Measurements from ENCODE around the gene EHMT1. TPM values are rescaled to one million over a fixed set of nuclear protein-coding genes. Genes with fewer than 3 reads are reported as not detected.
A peak's percentile ranks its signal among the peaks of the same experiment; 100 is the strongest.

EHMT1 gene
- total and polyA plus RNA-seq, 2 of the 13 experiments (the other 11 are each of a cell fraction or from before 2014, with no cell fraction given), result 23.0 to 27.1 TPM

DNA sequence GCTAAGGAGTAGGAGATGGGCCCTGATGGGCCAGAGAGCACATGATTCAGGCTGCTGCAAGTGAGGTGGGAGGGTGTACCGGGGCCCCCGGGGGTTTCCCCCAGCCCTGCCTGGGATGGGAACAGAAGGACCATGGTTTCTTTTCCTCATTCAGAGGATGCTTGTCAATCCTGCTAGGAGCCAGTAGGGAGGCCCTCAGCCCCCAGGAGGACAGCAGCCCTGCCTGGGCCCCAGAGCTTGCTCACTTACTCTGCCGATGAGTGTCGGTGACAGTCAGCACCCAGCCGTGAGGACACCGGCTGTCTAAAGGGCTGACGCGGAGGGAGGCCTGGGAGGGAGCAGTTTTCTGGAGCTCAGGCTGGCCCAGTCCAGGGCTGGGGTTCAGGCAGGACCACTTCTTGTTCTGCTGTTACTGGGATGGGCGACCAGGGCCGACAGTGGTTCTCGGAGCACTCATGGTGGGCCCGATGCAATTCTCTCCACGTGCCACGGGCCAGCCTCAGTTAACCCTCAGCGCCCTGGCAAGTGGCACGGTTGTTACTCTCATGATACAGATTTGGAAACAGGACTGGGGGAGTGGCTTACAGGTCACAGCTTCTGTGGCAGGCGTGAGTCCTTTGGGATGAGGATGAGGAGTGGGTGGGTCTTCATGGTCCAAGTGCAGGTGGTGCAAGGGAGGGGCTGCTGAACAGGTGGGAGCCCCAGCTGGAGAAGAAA is 11.5 kb upstream of the EHMT1 start (continued):
- TF ChIP-seq, protein P1, sequence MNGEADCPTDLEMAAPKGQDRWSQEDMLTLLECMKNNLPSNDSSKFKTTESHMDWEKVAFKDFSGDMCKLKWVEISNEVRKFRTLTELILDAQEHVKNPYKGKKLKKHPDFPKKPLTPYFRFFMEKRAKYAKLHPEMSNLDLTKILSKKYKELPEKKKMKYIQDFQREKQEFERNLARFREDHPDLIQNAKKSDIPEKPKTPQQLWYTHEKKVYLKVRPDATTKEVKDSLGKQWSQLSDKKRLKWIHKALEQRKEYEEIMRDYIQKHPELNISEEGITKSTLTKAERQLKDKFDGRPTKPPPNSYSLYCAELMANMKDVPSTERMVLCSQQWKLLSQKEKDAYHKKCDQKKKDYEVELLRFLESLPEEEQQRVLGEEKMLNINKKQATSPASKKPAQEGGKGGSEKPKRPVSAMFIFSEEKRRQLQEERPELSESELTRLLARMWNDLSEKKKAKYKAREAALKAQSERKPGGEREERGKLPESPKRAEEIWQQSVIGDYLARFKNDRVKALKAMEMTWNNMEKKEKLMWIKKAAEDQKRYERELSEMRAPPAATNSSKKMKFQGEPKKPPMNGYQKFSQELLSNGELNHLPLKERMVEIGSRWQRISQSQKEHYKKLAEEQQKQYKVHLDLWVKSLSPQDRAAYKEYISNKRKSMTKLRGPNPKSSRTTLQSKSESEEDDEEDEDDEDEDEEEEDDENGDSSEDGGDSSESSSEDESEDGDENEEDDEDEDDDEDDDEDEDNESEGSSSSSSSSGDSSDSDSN (CRISPR knock-in tag; IDR thresholded peaks at IDR 0.05), result peak; percentile 58
- 0 out of 2 replicates have a peak, but pooled peaks have one; percentile 34 for TF ChIP-seq ZFX (CRISPR knock-in tag; IDR thresholded peaks at IDR 0.05; ENCODE audit: low read depth)

DNA sequence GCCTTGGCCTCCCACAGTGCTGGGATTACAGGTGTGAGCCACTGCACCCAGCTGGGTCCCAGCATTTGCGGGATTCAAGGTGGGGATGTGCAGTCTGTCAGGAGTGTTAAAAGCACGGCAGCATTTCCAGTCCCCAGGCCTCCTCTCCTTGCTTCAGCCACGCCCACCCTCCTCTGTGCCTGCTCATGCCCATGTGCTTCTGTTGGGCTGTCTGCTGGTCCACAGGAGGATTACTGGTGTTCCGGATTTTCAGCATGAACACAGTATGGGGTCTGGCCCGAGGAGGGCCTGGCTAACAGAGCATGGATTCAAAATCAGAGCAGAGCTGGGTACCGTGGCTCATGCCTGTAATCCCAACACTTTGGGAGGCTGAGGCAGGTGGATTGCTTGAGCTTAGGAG is 7.9 kb upstream of the EHMT1 start:
- DNase-seq (ENCODE audit: low spot score) (no peak), ATAC-seq (no peak), FAIRE-seq (no peak)
- Histone ChIP-seq H3K27me3 (ENCODE audit: control insufficient read depth in 1 of 2, insufficient read depth in 2 of 2, low read length in 2 of 2) (no peaks in the 10 kb centered on the region), H3K4me2 (ENCODE audit: low read depth, low read length) (no peak overlapping the region), H3K27ac (ENCODE audit: extremely low read length, insufficient read depth, low read length) (no peak overlapping the region), H3K4me3 (replicated peaks in 1 of 3; ENCODE audit: insufficient read depth in 1 of 3, low read depth in 2 of 3, low read length in 3 of 3) (no peak overlapping the region), H3K79me2 (ENCODE audit: insufficient read depth, low read length) (peaks cover 31% of the 10 kb centered on the region), H3K4me1 (ENCODE audit: insufficient read depth, low read length) (peaks cover 52% of the 10 kb centered on the region), H4K20me1 (ENCODE audit: insufficient read depth, low read length) (peaks cover 2% of the 10 kb centered on the region; the same call in 1 of the 2 replicates), H3K9me3 (ENCODE audit: low read length) (no peaks in the 10 kb centered on the region), H3K36me3 (replicated peaks in 1 of 2; ENCODE audit: control insufficient read depth in 1 of 2, insufficient read depth in 2 of 2, low read length in 2 of 2) (peaks cover 1 to 13% of the 10 kb centered on the region in 2 experiments; a peak in 3 of 5 replicates), H2AFZ (ENCODE audit: low read length) (no peak overlapping the region), H3K9ac (ENCODE audit: insufficient read depth, low read depth, low read length) (no peak overlapping the region)
- POLR2A ChIA-PET, result no interaction called here
- in situ Hi-C loops (cut with HindIII; ENCODE audit: extremely low pct_ligation_motif_present, low pct_unique_long_range_greater_than_20kb), result no loop called here
- BruUV-seq (replicated peaks), result no TSS peak
- CTCF ChIA-PET (ENCODE audit: low intra/inter-chr PET ratio, low total read pairs), result no interaction called here
- intact Hi-C loops (cut with micrococcal nuclease; ENCODE audit: unreplicated experiment), result no loop called here
- 88% methylated on average over 3 of the region's 6 CpGs for WGBS (ENCODE audit: low lambda C conversion rate)
- TF ChIP-seq HMGA1 (CRISPR knock-in tag; conservative IDR thresholded peaks at IDR 0.05) (no peak), ATF1 (CRISPR knock-in tag; IDR thresholded peaks at IDR 0.05) (no peak)
- TF ChIP-seq, protein P2, sequence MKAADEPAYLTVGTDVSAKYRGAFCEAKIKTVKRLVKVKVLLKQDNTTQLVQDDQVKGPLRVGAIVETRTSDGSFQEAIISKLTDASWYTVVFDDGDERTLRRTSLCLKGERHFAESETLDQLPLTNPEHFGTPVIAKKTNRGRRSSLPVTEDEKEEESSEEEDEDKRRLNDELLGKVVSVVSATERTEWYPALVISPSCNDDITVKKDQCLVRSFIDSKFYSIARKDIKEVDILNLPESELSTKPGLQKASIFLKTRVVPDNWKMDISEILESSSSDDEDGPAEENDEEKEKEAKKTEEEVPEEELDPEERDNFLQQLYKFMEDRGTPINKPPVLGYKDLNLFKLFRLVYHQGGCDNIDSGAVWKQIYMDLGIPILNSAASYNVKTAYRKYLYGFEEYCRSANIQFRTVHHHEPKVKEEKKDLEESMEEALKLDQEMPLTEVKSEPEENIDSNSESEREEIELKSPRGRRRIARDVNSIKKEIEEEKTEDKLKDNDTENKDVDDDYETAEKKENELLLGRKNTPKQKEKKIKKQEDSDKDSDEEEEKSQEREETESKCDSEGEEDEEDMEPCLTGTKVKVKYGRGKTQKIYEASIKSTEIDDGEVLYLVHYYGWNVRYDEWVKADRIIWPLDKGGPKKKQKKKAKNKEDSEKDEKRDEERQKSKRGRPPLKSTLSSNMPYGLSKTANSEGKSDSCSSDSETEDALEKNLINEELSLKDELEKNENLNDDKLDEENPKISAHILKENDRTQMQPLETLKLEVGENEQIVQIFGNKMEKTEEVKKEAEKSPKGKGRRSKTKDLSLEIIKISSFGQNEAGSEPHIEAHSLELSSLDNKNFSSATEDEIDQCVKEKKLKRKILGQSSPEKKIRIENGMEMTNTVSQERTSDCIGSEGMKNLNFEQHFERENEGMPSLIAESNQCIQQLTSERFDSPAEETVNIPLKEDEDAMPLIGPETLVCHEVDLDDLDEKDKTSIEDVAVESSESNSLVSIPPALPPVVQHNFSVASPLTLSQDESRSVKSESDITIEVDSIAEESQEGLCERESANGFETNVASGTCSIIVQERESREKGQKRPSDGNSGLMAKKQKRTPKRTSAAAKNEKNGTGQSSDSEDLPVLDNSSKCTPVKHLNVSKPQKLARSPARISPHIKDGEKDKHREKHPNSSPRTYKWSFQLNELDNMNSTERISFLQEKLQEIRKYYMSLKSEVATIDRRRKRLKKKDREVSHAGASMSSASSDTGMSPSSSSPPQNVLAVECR (CRISPR knock-in tag; IDR thresholded peaks at IDR 0.05; ENCODE audit: borderline replicate concordance), result 0 out of 2 replicates have a peak, but pooled peaks have one; percentile 2
- TF ChIP-seq, protein P3, sequence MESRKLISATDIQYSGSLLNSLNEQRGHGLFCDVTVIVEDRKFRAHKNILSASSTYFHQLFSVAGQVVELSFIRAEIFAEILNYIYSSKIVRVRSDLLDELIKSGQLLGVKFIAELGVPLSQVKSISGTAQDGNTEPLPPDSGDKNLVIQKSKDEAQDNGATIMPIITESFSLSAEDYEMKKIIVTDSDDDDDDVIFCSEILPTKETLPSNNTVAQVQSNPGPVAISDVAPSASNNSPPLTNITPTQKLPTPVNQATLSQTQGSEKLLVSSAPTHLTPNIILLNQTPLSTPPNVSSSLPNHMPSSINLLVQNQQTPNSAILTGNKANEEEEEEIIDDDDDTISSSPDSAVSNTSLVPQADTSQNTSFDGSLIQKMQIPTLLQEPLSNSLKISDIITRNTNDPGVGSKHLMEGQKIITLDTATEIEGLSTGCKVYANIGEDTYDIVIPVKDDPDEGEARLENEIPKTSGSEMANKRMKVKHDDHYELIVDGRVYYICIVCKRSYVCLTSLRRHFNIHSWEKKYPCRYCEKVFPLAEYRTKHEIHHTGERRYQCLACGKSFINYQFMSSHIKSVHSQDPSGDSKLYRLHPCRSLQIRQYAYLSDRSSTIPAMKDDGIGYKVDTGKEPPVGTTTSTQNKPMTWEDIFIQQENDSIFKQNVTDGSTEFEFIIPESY (CRISPR knock-in tag; IDR thresholded peaks at IDR 0.05), result 0 out of 2 replicates have a peak, but pooled peaks have one; percentile 14

Measured in HepG2 (cell line).